ENCODE data around the gene FAF2.
A peak's percentile ranks its signal among the peaks of the same experiment; 100 is the strongest.

Gene FAF2

DNA sequence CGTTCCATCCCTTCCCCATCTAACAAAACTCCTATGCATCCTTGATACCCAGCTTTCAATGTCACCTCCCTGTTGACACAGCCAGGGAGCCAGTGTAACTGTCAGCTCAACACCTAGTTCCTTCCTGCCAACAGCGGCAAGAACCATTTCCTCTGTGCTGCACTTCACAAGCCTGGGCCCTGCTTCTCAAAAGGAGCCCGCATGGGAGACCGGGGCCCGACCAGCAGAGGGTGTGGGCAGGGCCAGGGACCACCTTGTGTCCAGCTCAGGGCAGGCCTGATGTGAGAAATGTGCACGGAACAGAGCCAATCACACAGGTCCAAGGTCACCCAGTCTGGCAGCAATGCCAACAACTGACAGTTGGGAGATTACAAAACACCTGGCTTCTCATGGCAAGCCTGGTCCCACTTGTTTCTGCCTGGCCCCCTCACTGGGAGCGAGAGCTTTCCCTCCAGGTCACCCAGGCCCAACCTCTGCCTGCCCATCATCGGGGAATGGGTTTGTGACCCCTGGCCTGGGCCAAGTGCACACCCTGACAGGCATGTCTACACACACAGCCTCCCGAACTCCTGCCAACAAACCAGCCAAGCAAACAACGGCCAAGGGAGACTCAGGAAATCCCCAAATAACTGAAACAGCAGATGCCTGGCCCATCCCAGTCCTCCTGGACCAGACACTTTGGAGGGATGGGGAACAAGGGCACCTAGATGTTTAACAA is 85.9 kb downstream of the FAF2 start:
- no peak for DNase-seq

DNA sequence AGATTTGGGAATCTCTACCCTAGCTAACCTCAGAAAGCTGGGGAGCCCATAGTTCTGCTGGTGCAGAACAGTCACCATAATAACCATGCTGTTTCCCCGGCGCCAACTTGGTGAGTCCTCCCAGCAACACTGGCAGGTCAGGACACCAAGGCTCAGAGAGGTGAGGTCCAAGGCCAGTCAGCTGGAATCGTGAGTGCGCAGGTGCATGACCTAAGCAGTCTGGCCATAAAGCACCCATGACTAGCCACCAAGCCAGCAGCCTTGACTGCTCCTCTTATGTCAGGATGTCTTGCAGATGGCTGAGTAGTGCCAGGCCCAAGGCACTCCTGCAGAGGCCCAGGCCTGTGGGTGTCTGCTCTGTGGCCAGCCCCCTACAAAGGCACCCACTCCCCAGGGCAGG is 86.5 kb downstream of the FAF2 start:
- DNase-seq = no peak

DNA sequence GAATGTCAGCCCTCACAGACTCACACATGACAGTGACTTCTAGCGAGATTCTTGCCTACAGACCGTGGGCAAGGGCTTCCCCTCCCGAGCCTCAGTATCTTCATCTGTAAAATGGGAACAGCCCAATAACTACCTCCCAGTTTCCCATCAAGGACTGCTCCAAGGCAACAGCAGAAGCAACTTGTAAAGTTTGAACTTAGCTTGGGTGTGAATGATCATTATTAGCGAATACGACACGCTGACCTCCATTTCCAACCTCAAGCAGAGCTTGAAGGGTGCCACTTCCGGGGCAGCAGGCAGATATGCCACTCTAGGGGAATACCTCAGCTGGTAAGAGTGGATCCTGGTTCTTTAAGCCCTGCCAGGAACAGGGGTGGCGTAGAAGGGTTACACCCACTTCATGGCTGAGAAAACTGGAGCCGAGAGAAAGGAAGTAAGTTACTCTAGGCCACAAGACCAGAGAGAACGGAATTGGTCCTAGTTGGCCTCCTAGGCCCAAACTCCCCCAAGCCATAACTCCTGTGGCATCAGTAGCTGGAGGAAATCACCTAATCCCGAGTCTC is 87.0 kb downstream of the FAF2 start:
- no peak for DNase-seq

DNA sequence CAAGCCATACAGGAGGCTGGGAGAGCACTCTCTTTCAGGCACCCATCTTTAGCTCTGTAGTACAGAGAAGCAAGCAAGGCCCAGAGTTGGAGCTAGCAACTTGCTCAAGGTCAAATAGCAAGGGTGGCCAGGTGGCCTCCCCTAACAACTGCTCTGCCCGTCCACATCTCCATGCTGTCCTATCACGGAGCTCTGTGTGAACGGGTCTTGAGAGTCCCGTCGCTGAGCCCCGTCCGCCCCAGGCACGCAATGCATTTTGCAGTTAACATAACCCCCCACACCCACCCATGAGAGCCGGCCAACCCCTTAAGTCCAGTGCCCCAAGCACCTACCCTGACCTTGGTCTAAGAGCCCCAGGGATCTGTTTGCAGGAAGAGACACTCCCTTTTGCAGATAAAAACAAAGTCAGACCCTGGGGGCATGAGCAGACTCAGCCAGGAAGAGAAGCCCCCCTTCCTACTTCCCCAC is 87.5 kb downstream of the FAF2 start:
- DNase-seq = no peak

DNA sequence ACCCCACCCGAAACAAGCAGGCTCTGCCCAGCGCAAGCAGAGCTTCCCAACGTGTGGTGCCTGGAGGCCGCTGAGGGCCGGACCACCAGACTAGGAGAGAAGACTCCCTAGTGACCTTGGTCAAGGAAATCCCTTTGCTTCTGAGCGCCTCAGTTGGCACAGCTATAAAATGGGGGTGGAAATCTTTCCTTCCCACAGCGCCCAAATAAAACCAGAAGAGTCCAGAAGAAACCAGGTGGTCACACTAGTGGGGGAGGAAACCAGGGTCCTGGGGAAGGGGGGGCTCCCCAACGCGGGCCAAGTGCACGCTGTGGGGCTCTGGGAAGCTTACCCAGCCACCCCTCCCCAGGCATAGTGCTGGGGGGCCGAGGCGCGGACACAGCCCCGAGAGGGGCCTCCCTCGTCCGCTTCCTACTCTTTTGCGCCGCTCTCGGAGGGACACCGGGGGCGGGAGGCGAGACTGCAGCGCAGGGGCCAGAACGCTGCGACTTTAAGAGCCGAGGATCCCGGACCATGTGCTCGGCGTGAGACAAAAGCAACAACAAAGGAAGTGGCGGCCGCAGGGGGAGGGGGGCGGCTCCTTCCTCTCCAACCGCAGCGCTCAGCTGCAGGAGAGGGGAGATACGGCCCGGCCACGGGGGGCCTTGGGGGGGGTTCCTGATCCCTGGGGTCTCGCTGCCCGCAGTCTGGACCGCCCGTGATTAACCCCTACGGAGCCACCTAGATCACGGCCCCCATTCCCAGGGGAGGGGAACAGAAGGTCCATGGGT is 88.1 kb downstream of the FAF2 start:
- DNase-seq = peak; percentile 18

DNA sequence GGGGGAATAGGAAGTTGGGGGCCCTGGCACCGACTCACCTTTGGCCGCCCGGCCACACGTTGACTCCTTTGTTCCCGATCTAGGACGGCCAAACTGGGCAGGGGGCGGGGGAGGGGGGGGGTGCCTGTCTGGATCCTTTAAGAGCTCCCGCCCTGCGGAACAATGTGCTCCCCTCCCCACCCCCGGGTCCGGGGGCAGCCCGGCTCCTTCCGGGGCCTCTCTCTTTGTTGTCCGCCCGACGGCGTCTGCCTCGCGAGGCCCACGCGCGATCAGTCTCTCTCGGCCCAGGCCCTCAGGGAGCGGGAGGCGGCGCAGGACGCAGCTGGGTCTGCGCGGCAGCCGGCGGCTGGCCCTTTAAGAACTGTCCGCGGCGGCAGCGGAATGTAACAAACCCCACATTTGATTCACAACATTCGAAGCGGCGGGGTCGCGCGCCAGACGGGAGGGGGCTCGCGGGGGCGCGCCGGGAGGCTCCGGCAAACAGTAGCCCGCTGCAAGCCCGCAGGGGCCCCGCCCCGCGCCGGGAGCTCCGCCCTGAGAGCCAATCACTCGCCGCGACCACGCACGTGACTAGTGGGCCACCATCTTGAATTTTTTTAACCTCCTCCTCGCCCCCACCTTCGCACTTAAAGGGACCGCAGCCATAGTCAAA is 88.8 kb downstream of the FAF2 start, which contains the start of gene RNF44:
RNF44 (minus strand) TSS at position 501 of the 652 bp plus-strand sequence. CDS start 4,930 bp downstream, outside the sequence.
- DNase-seq = peak; percentile 82

DNA sequence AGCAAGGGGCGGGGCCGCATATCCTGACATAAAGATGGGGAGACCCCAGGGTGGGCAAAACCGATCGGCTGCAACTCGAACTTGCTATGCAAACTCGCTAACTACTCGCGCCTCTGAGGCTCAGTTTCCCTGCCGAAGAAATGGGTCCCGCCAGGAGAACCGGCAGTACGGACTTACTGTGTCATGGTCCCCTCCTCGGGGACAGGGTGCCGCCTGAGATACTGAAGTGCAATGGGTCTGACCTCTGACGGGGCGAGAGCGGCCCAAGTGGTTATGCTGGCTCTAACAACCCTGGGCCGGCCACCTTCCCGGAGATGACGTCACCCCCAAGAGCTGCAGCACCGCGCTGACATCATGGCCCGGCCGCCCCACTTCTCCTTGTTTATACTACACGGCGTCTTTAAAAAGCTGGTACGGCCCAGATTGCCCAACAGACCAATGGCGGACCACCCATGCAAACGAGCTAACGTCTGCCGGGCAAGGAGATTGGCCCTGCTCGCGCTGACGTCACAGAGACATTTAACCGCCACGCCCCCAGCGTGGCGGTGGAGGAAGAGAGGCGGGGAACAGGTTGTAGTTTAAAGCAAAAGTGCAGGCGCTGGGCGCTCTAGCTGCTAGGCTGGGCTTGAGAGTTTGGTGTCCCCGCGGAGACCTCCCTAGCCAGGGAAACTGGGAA is 89.5 kb downstream of the FAF2 start:
- peak; percentile 89 for DNase-seq

DNA sequence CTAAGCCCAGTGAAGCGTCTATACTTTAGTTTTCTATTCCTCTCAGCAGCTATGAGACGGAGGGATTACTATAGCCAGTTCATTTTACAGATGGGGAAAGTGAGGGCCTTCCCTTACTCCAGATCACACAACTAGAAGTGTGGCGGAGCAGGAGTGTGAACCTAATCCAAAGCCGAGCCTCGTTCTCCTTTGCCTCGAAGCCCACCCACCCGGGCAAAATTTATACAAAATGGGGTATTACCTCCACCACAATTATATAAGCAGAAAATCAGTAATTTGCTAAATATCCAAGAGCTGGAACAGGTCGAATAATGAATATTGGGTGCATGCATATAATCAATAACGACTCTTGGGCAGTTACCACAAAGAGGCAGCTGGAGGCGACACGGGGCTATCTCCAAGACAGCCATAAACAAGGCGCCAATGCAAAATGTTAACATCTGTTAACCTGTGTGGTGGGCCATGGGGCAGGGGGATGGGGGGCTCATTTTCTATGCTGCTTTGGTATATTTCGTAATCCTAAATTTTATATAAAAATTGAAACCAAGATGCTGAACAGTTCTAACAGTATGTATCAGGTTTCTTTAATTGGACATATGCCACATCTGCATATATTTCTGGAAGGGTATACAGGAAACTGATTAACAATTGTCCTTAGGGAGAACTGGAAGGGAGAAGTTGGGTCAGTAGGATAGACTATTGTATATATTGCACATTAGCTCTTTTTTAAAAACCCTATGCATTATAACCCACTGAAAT is 90.2 kb downstream of the FAF2 start:
- no peak for DNase-seq

DNA sequence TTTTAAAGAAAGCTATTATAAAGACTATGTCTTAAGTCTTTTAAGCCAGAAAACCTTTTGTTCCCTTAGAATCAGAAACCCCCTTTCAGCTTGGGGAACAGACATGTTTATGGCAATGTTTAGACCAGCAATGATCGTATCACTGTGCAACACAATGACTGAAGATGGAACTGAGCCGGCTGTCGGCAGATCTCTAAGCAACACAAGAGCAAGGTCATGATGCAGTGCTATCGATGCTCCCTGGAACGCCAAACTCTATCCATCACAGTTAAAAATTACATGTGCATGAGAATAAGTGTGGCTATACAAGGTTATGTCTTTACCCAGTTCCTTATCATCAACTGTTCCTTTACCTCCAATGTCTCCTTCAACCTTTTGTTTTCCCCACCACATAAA is 90.8 kb downstream of the FAF2 start:
- DNase-seq = no peak

DNA sequence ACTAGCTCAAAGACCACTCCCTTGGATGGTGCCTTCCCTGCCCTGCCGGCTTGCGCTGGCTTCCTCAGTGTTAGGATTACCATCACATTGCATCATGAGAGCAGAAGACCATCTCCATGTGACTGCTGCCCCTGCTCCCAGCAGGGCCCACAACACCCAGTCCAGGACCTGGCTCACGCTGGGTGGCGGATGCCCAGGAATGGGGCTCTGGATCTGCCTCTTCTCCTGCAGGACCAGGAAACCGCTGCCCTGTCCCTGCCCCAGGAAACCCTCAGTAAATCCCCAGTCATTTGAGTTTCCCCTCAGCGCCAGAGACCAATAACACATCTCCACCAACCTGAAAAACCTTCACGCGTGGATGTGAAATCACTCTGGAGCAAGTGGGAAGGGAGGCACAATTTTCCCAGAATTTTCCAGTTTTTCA is 92.3 kb downstream of the FAF2 start:
- DNase-seq = no peak

DNA sequence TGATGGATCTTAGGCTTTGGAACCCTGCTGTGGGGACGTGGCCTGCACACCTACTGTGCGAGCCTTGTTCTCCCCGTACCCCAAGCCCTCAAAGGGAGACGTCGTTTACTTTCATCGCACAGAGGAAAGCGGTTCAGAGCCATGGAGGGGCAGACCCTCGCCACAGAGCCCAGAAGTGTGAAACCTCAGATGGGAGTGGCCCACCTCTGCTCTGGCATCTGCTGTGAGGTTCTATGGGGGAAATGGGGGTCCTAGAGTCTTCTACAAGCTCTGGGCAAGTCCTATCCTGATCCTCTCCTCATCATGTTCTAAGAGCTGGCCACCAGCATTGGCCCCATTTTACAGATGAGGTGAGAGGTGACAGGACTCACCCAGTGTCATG is 92.8 kb downstream of the FAF2 start:
- no peak for DNase-seq

DNA sequence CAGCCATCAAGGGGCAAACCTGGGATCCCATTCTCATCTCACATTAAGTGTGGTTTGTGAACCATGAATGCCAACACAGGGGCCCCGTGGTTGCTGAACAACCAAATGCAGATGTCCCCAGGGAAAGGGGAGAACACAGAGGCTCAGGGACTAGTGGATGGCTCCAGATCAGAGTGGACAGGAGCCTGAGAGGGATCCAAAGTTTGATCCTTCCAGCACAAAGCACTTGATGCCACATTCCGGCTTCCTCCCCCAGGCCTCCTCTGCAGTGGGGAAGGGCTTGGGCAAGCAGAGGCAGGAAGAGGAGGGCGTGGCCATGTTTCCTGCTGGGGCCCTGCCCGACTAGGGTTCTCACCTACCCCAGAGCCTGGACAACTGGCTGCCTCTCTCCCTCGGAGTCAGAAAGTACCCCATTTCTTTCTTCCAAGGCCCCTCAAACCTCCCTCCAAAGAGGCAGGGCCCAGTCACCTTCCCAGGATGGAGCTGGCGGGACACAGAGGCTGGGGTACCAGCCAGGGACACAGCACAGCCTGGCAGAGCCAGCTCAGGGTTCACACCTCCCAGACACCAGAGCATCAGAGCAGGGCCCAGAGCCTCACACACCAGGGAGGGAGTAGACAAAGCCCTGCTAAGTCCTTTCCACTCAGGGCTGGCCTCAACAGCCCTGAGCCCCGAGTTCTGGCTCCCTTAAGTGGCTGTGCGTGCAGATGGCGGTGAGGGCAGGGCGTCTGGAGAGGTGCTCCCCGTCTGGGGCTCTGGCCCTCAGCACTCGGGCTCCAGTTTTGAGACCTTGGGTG is 93.4 kb downstream of the FAF2 start:
- DNase-seq = no peak

DNA sequence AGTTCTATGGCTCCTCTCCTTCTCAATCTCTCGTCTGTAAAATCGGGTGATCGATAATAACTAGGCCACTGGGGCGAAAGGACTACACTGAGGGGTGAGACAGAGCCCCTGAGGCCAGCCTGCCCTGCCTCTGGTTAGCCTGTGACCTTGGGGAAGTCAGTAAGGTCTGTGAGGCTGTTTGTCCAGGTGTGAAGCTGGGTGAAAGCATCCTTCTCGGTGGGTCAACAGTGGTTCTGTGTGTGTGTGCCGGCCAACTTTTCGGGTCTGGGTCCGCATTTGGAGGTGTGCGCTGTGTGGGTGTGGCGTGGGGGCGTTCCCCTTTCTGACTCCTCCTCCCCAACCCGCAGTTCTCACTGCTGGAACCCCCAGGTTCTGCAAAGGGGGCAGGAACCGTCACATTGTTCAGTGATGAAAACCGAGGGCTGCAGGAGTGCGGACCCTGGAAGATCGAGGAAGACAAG is 94.0 kb downstream of the FAF2 start:
- DNase-seq = no peak

DNA sequence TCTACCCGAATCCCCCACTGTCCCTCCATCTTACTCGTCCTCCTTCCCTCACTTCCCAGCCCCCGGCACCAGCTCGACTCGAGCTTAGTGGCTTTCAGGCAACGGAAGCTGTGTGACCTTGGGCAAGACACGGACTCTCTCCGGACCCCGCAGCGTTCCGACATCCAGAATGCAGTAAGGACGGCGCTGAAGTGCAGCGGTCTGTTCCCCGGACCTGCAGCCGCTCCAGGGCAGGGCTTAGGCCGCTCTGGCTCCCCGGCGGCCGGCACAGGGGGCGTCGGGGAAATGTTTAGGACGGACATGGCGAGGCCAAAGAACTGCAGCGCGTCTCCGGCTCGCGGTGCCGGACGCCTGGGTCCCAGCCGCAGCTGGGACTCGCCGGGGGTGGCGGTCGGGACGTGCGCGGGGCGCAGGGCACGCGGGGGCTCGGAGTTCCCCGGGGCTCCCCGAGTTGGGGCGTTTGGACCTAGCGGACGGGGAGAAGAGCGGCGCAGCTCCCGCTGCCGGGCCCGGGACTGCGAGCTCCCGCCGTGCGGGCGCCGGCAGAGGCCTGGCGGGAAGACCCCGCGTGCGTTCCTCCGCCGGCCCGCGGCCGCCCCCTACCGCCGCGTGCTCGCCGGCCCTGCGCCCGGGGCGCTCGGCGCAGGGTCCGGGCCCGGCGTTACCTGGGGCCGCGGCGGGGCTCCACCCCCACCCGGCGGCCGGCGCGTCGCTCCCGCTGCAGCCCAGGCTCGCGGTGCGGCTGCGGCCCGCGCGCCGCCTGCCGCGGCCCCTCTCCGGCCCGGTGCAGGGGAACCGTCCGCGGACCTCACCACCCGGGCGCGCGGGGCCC is 94.6 kb downstream of the FAF2 start:
- DNase-seq = no peak

DNA sequence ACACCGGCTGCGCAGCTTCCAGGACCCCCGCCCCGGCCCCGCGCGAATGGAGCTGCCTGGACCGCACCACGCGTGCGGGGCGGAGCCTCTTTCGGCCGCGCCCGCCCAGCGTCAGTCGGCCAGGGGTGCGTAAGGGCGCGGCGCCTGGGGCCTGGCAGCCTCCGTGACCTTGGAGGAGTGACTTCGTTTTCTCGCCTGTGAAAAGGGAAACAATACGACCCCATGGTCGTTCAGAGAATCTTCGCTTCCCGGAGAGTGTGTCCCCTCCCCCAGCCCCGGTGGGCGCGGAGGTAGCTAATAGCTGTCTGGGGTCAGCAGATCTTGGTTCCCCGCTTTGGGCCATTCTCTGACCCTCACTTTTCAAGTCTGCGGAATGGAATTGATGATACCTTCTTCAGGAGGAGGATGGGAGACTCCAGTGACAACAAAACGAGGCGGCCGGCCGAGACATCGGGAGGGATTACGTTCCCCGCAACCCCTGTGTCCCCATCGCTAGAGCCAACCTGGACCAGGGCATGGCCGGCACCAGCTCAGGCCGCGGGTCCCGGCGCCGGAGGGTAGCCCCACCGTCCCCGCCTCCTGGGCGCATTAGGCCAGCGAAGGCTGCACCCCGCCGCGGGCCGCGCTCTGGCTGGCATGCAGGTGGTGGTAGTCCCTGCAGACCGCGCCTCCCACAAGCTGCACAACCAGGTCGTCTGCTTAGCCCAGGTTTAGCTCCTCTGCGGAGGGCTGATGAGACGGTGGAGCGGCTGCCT is 95.4 kb downstream of the FAF2 start:
- DNase-seq = peak; percentile 43

DNA sequence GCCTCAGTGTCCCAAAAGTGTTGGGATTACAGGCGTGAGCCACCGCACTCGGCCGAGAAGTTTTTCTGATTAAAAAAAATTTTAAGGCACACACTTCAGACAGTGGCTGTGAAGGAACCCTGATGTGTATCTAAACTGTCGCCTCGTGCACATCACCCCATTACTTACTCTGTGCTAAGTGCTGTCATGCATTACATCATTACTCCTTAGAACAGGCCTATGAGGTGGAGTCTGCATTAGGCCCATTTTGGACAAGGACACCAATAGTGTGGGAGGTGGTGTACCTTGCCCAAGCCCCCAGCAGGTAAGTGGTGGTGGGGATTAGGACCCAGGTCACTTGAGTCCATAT is 97.2 kb downstream of the FAF2 start:
- DNase-seq = no peak

DNA sequence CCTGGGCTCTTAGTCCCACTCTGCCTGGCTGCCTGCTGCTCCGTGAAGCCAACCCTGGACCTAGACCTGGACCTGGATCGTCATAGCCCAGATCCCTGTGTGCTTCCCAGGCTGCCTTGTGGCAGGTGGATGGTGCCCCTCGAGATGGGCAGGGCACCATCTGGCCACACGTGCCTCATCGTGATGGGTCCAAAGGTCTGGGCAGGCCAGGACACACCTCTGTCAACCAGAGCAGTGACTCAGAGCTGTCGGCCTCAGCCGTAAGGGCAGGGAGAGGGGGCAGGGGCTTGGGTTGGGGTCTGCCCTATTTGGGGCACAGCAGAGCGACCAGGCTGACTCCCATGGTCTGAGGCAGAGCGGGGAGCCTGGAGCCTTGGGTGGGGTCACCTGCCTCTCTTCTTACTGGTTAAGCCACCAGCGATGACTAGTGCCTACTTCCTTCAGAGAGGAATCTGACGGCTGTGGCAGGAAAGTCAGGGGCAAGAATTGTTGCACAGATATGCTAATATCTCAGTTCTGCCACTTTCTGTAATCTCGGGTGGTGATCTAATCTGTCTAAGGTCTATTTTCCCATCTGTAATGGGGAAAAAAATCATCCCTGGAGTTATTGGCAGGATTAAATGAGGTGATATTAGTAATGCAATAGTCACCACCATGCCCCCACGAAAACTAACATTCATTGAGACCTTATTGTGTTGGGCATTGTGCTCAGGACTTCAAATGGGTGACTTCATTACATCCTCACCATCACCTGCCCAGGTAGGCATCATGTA is 97.7 kb downstream of the FAF2 start:
- no peak for DNase-seq

DNA sequence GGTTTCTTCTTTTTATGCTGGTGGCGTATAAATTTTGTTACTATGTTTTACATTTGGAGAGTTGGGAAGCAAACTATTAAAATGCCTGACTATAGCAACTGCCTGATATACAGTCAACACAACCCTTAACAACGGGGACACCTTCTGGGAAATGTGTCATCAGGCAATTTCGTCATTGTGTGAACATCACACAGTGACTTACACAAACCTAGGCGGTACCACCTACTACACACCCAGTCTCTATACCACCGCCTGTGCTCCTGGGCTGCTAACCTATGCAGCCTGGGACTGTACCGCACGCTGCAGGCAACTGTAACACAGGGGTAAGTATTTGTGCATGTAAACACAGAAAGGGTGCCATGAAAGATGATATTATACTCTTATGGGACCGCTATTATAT is 99.6 kb downstream of the FAF2 start:
- DNase-seq = no peak

DNA sequence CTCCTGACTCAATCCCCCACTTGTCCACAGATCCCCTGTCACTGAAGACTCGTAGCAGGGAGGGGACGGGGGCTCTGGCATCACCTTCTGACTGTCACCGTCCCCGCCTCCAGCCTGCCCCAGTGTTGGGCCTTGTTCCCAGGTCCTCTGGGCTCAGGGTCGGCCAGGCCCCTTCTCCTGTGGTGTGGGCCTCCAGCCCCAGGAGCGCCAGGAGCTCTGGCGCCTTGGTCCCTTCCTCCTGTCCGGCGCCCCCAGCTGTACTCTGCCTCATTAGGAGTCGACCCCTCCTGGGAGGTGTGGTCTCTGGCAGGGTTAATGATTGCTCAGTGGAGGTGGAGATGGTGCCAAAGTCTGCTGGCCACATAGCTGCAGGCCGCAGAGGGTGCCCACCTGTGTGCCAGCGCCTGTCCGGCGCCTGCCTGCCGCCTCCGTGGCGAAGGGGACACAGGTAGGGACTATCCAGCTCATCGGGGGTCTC is 100.8 kb downstream of the FAF2 start, which contains the start of gene CDHR2:
CDHR2 (plus strand) TSS at position 376 of the 478 bp plus-strand sequence. CDS start 16,011 bp downstream, outside the sequence.
- no peak for DNase-seq

All from DMS79 treated with DMSO at 0.1 percent for 48 hours (cell line).